ENCODE data around the gene ACOXL.

Gene ACOXL

GRCh38 chr2:110764931-110765330 is 32.6 kb downstream of the ACOXL start:
- no peak for DNase-seq

GRCh38 chr2:110766291-110766690 is 33.9 kb downstream of the ACOXL start:
- no peak for DNase-seq

GRCh38 chr2:110768591-110768990 is 36.2 kb downstream of the ACOXL start:
- DNase-seq: no peak

- peak; percentile 100 for DNase-seq
These were observed 38.1 kb downstream of the ACOXL start for GRCh38 chr2:110770404-110770958.

GRCh38 chr2:110770959-110771431 is 38.6 kb downstream of the ACOXL start:
- DNase-seq: no peak

- DNase-seq: no peak
These were observed 39.4 kb downstream of the ACOXL start for GRCh38 chr2:110771547-110772382.

- no peak for DNase-seq
These were observed 40.0 kb downstream of the ACOXL start for GRCh38 chr2:110772383-110772755.

- no peak for DNase-seq
These were observed 41.1 kb downstream of the ACOXL start for GRCh38 chr2:110773401-110773921.

- DNase-seq: no peak
These were observed 42.3 kb downstream of the ACOXL start for GRCh38 chr2:110774701-110775100.

GRCh38 chr2:110777531-110778311 is 45.3 kb downstream of the ACOXL start:
- DNase-seq: no peak

- no peak for DNase-seq
These were observed 48.1 kb downstream of the ACOXL start for GRCh38 chr2:110780461-110780860.

- DNase-seq: no peak
These were observed 51.0 kb downstream of the ACOXL start for GRCh38 chr2:110783196-110783873.

- no peak for DNase-seq
These were observed 51.8 kb downstream of the ACOXL start for GRCh38 chr2:110784047-110784631.

- no peak for DNase-seq
These were observed 53.1 kb downstream of the ACOXL start for GRCh38 chr2:110785439-110785838.

GRCh38 chr2:110788976-110789375 is 56.6 kb downstream of the ACOXL start:
- DNase-seq: no peak

- DNase-seq: no peak
These were observed 57.3 kb downstream of the ACOXL start for GRCh38 chr2:110789706-110790105.

GRCh38 chr2:110790907-110791306 is 58.5 kb downstream of the ACOXL start:
- no peak for DNase-seq

- no peak for DNase-seq
These were observed 59.1 kb downstream of the ACOXL start for GRCh38 chr2:110791435-110791834.

GRCh38 chr2:110793034-110793433 is 60.7 kb downstream of the ACOXL start:
- DNase-seq: no peak

- no peak for DNase-seq
These were observed 62.0 kb downstream of the ACOXL start for GRCh38 chr2:110794390-110794789.

GRCh38 chr2:110794951-110795350 is 62.6 kb downstream of the ACOXL start:
- DNase-seq: no peak

- no peak for DNase-seq
These were observed 64.4 kb downstream of the ACOXL start for GRCh38 chr2:110796716-110797301.
